IMR-90 (cell line): ENCODE measurements around the gene PTPRN2. TPM values are rescaled to one million over a fixed set of nuclear protein-coding genes. Genes with fewer than 3 reads are reported as not detected.

Experiments used
- ATAC-seq: fragments of 200-7000 bp; cut with Tn5 transposase; 2 replicates; pipeline ENCODE4 v1.9.1; 2020; ENCODE audit warnings: low read depth, mild to moderate bottlenecking, moderate library complexity
- BruUV-seq: library from RNA; stranded (reverse); fragments of 400-500 nt; replicated peaks from 2 replicates; lab custom pipeline; 2021; lab: Mats Ljungman, UMichigan
- CTCF ChIA-PET: fragments of 300-600 bp; formaldehyde crosslinking; extraction: SDS; loops from one replicate; lab custom pipeline; 2021; ENCODE audit warnings: antibody characterized with exemption; lab: Yijun Ruan, JAX
- POLR2A ChIA-PET: fragments of 300-600 bp; sonication (Branson Sonifier 250); formaldehyde crosslinking; loops from one replicate; lab custom pipeline; 2022; ENCODE audit warnings: antibody characterized with exemption; ENCODE audit not compliant: unreplicated experiment; lab: Charles Lee
- DNase-seq: peaks from one replicate; pipeline ENCODE4 v3.0.0; 2013
- H2AFZ ChIP-seq: replicated peaks from 2 replicates; pipeline ENCODE3; 2013; ENCODE audit warnings: low read length, mild to moderate bottlenecking; ENCODE audit not compliant: poor library complexity
- H2AK5ac ChIP-seq: 2 replicates; pipeline ENCODE4 v1.6.1; 2013; ENCODE audit warnings: low read depth, low read length, inconsistent platforms
- H2AK9ac ChIP-seq: replicated peaks from 2 replicates; pipeline ENCODE3; 2013; ENCODE audit warnings: mild to moderate bottlenecking, low read depth, low read length, moderate library complexity; ENCODE audit not compliant: poor library complexity
- H2BK120ac ChIP-seq: 2 replicates; pipeline ENCODE4 v1.6.1; 2013; ENCODE audit warnings: low read depth, low read length, inconsistent platforms
- H2BK15ac ChIP-seq: 3 replicates; pipeline ENCODE4 v1.6.1; 2013; ENCODE audit warnings: low read depth, low read length, inconsistent platforms
- H2BK20ac ChIP-seq: 2 replicates; pipeline ENCODE4 v1.6.1; 2013; ENCODE audit warnings: low read depth, mild to moderate bottlenecking, inconsistent platforms, low read length, moderate library complexity
- H2BK5ac ChIP-seq: 2 replicates; pipeline ENCODE4 v1.6.1; 2013; ENCODE audit warnings: mild to moderate bottlenecking, low read depth, low read length, inconsistent platforms; ENCODE audit not compliant: poor library complexity, severe bottlenecking
- H3K14ac ChIP-seq: replicated peaks from 2 replicates; pipeline ENCODE4 v1.6.1; 2013; ENCODE audit warnings: low read depth, low read length, inconsistent platforms
- H3K18ac ChIP-seq: 2 replicates; pipeline ENCODE4 v1.6.1; 2013; ENCODE audit warnings: low read depth, low read length, control low read depth
- H3K23ac ChIP-seq: 2 replicates; pipeline ENCODE4 v1.6.1; 2013; ENCODE audit warnings: low read depth, low read length, inconsistent platforms
- H3K27ac ChIP-seq: 2 replicates; pipeline ENCODE4 v1.5.1; 2013; ENCODE audit warnings: mild to moderate bottlenecking, control low read depth, low read length; ENCODE audit not compliant: insufficient read depth
- H3K27me3 ChIP-seq: 2 replicates; pipeline ENCODE4 v1.6.1; 2013; ENCODE audit warnings: low read length; ENCODE audit not compliant: control insufficient read depth, insufficient read depth
- H3K36me3 ChIP-seq: 2 replicates; pipeline ENCODE4 v1.6.1; 2013; ENCODE audit warnings: low read length, mixed read lengths; ENCODE audit not compliant: control insufficient read depth, insufficient read depth
- H3K4ac ChIP-seq: 2 replicates; pipeline ENCODE4 v1.6.1; 2013; ENCODE audit warnings: low read depth, low read length, inconsistent platforms
- H3K4me1 ChIP-seq: 2 replicates; pipeline ENCODE4 v1.6.1; 2013; ENCODE audit warnings: low read length, mixed read lengths; ENCODE audit not compliant: control insufficient read depth, insufficient read depth
- H3K4me2 ChIP-seq: 2 replicates; pipeline ENCODE4 v1.6.1; 2013; ENCODE audit warnings: low read depth, mild to moderate bottlenecking, control low read depth, low read length, moderate library complexity
- H3K4me3 ChIP-seq: 2 replicates; pipeline ENCODE4 v1.5.1; 2013; ENCODE audit warnings: low read depth, mild to moderate bottlenecking, control low read depth, low read length, moderate library complexity; ENCODE audit not compliant: insufficient read depth
- H3K56ac ChIP-seq: 2 replicates; pipeline ENCODE4 v1.6.1; 2013; ENCODE audit warnings: low read length, inconsistent platforms; ENCODE audit not compliant: insufficient read depth; ENCODE audit errors: extremely low read depth
- H3K79me1 ChIP-seq, 2 experiments: 2 replicates each; pipeline ENCODE4 v1.6.1; 2013; ENCODE audit warnings: low read length in 2 of 2, inconsistent platforms in 1 of 2, low read depth in 1 of 2
- H3K9ac ChIP-seq: 2 replicates; pipeline ENCODE4 v1.6.1; 2013; ENCODE audit warnings: low read depth, low read length, control low read depth
- H3K9me1 ChIP-seq: 2 replicates; pipeline ENCODE4 v1.6.1; 2013; ENCODE audit warnings: low read length, inconsistent platforms; ENCODE audit not compliant: insufficient read depth
- H3K9me3 ChIP-seq: 2 replicates; pipeline ENCODE4 v1.6.1; 2013; ENCODE audit warnings: low read length; ENCODE audit not compliant: control insufficient read depth, insufficient read depth
- H4K20me1 ChIP-seq: 2 replicates; pipeline ENCODE4 v1.6.1; 2013; ENCODE audit warnings: low read length, inconsistent platforms; ENCODE audit not compliant: insufficient read depth
- H4K5ac ChIP-seq: 2 replicates; pipeline ENCODE4 v1.6.1; 2013; ENCODE audit warnings: mild to moderate bottlenecking, low read depth, low read length, control low read depth
- H4K8ac ChIP-seq, 2 experiments: 2 replicates each; pipeline ENCODE4 v1.6.1; 2013; ENCODE audit warnings: low read depth in 2 of 2, low read length in 2 of 2, control low read depth in 1 of 2, inconsistent platforms in 1 of 2
- H4K91ac ChIP-seq: 2 replicates; pipeline ENCODE4 v1.6.1; 2013; ENCODE audit warnings: low read depth, low read length, inconsistent platforms; ENCODE audit not compliant: insufficient read depth
- WGBS, 2 experiments: methylation state at CpG; one replicate each; pipeline versions ENCODE4 v1.1.5 to v1.1.7; 2013; ENCODE audit warnings: missing lambda C conversion rate in 2 of 2; ENCODE audit not compliant: insufficient read length in 1 of 2; ENCODE audit errors: extremely low coverage in 2 of 2; 5-methylcytosine and 5-hydroxymethylcytosine counted together
- dilution Hi-C: fragments of 300-500 bp; cut with HindIII; formaldehyde crosslinking; loops from one replicate; pipeline ENCODE4 v1.14.3; 2018; ENCODE audit warnings: low sequenced_read_pairs; ENCODE audit not compliant: unreplicated experiment
- in situ Hi-C: fragments of 300-500 bp; cut with MboI; formaldehyde crosslinking; loops from 3 replicates; pipeline ENCODE4 v1.14.3; 2019; ENCODE audit warnings: low sequenced_read_pairs, inconsistent platforms, mixed read lengths
- intact Hi-C: fragments of 100-400 bp; cut with micrococcal nuclease; formaldehyde crosslinking; loops from 2 replicates; pipeline ENCODE4 v1.10.0; 2022
- polyA plus RNA-seq, 3 experiments: library from polyadenylated mRNA; depleted of rRNA; stranded (reverse); fragments of >200 nt; gene quantifications; 2 replicates each; pipeline ENCODE4 v1.2.3, GENCODE V29; 2012; ENCODE audit warnings: low replicate concordance in 1 of 3
- total RNA-seq: library from RNA; depleted of rRNA; stranded (reverse); fragments of >200 nt; gene quantifications from 2 replicates; pipeline ENCODE4 v1.2.3, GENCODE V29; 2012
- TF ChIP-seq, protein P1 (sequence below): fragments of 150-350 bp; IDR thresholded peaks from 2 replicates; pipeline ENCODE4 v1.6.1; 2016; ENCODE audit warnings: low read depth, mild to moderate bottlenecking, low read length, moderate library complexity, borderline replicate concordance

Gene PTPRN2
- total and polyA plus RNA-seq, 2 of the 4 experiments (the other 2 are of a cell fraction) = 0.03 TPM; not detected in 1

DNA sequence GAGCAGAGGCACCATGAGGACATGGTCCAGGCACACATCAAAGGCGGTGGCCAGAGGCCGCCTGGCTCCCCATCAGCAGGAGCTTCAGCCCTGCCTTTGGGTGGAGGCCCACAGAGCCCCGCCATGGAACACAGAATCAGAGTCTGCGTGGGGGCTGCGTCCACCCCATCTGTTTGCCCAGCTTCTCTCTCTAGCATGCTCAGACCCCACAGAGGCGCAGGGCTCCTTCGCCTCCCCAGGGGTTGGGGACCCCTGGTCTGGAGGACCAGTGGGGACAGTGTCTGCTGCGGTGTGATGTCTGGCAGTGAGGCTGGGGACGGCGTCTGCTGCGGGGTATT, 321.9 kb downstream of the PTPRN2 start:
- ATAC-seq = no peak
- H2AK5ac ChIP-seq = no peak overlapping the region
- no peak overlapping the region for H2BK15ac ChIP-seq
- no TSS peak for BruUV-seq
- H3K4me3 ChIP-seq = no peak overlapping the region
- H2AFZ ChIP-seq = no peak overlapping the region
- in situ Hi-C loops (no loop called here), intact Hi-C loops (no loop called here), dilution Hi-C loops (no loop called here)
- H3K9me1 ChIP-seq = no peaks in the 10 kb centered on the region
- no peak overlapping the region for H4K91ac ChIP-seq
- CTCF ChIA-PET = no interaction called here
- H3K4me1 ChIP-seq = no peaks in the 10 kb centered on the region
- no peak overlapping the region for H3K27ac ChIP-seq
- H3K9me3 ChIP-seq = peaks cover 74% of the 10 kb centered on the region
- no peaks in the 10 kb centered on the region for H3K79me1 ChIP-seq
- POLR2A ChIA-PET = no interaction called here
- no peak overlapping the region for H2BK5ac ChIP-seq
- TF ChIP-seq, protein P1, sequence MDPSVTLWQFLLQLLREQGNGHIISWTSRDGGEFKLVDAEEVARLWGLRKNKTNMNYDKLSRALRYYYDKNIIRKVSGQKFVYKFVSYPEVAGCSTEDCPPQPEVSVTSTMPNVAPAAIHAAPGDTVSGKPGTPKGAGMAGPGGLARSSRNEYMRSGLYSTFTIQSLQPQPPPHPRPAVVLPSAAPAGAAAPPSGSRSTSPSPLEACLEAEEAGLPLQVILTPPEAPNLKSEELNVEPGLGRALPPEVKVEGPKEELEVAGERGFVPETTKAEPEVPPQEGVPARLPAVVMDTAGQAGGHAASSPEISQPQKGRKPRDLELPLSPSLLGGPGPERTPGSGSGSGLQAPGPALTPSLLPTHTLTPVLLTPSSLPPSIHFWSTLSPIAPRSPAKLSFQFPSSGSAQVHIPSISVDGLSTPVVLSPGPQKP = no peak
- 73% methylated on average over 4 of the region's 11 CpGs; no CpG with 5 or more reads in 1 of the 2 experiments for WGBS, 2 experiments
- no peaks in the 10 kb centered on the region for H4K20me1 ChIP-seq
- H3K36me3 ChIP-seq = no peaks in the 10 kb centered on the region
- no peak for DNase-seq
- H3K9ac ChIP-seq = no peak overlapping the region
- no peak overlapping the region for H3K23ac ChIP-seq
- H2BK120ac ChIP-seq = no peak overlapping the region
- H3K56ac ChIP-seq = no peak overlapping the region
- H3K27me3 ChIP-seq = no peaks in the 10 kb centered on the region
- no peak overlapping the region for H3K4ac ChIP-seq
- no peak overlapping the region for H4K5ac ChIP-seq
- no peak overlapping the region for H3K4me2 ChIP-seq
- H3K14ac ChIP-seq = no peak overlapping the region
- H4K8ac ChIP-seq = no peak overlapping the region
- no peak overlapping the region for H2BK20ac ChIP-seq
- H3K18ac ChIP-seq = no peak overlapping the region
- no peak overlapping the region for H2AK9ac ChIP-seq
